GM23248 (cell line): ENCODE data around the gene TRIM63. TPM values are rescaled to one million over a fixed set of nuclear protein-coding genes. Genes with fewer than 3 reads are reported as not detected.

ENCODE experiments used
- DNase-seq: peaks from one replicate; pipeline ENCODE4 v3.0.0-alpha.2; 2015
- H2AFZ ChIP-seq: fragments of 200-600 bp; sonication (generic); 2 replicates; pipeline ENCODE4 v1.6.1; 2016; ENCODE audit warnings: antibody characterized with exemption
- H3F3A ChIP-seq: fragments of 200-600 bp; sonication (generic); 2 replicates; pipeline ENCODE4 v1.6.1; 2016; ENCODE audit warnings: mild to moderate bottlenecking, antibody characterized with exemption, mixed run types; ENCODE audit not compliant: insufficient read depth
- H3K27ac ChIP-seq: fragments of 200-600 bp; sonication (generic); 2 replicates; pipeline ENCODE4 v1.5.1; 2016; ENCODE audit warnings: mild to moderate bottlenecking
- H3K27me3 ChIP-seq: fragments of 200-600 bp; sonication (generic); replicated peaks from 2 replicates; pipeline ENCODE4 v1.6.1; 2016; ENCODE audit warnings: mild to moderate bottlenecking; ENCODE audit not compliant: insufficient read depth
- H3K36me3 ChIP-seq: fragments of 200-600 bp; sonication (generic); 2 replicates; pipeline ENCODE4 v1.6.1; 2016; ENCODE audit warnings: low read depth, mild to moderate bottlenecking
- H3K4me1 ChIP-seq: fragments of 200-600 bp; sonication (generic); 2 replicates; pipeline ENCODE4 v1.6.1; 2016; ENCODE audit warnings: mild to moderate bottlenecking; ENCODE audit not compliant: insufficient read depth
- H3K4me2 ChIP-seq: fragments of 200-600 bp; sonication (generic); one replicate; pipeline ENCODE4 v1.6.1; 2016; ENCODE audit warnings: mild to moderate bottlenecking; ENCODE audit not compliant: unreplicated experiment
- H3K4me3 ChIP-seq: fragments of 200-600 bp; sonication (generic); 2 replicates; pipeline ENCODE4 v1.5.1; 2016; ENCODE audit warnings: mild to moderate bottlenecking
- H3K79me2 ChIP-seq: fragments of 200-600 bp; sonication (generic); 2 replicates; pipeline ENCODE4 v1.6.1; 2016; ENCODE audit warnings: mild to moderate bottlenecking; ENCODE audit not compliant: insufficient read depth
- H3K9ac ChIP-seq: fragments of 200-600 bp; sonication (generic); 2 replicates; pipeline ENCODE4 v1.6.1; 2016; ENCODE audit warnings: mild to moderate bottlenecking
- H3K9me2 ChIP-seq: fragments of 200-600 bp; sonication (generic); 2 replicates; pipeline ENCODE4 v1.6.1; 2016; ENCODE audit warnings: mixed run types, mild to moderate bottlenecking, moderate library complexity; ENCODE audit not compliant: insufficient read depth
- H3K9me3 ChIP-seq: fragments of 200-600 bp; sonication (generic); one replicate; pipeline ENCODE4 v1.6.1; 2017; ENCODE audit warnings: low read depth
- H4K20me1 ChIP-seq: fragments of 200-600 bp; sonication (generic); 2 replicates; pipeline ENCODE4 v1.6.0; 2016; ENCODE audit not compliant: insufficient read depth
- EZH2 ChIP-seq: fragments of 200-600 bp; sonication (generic); IDR thresholded peaks from 2 replicates; pipeline ENCODE4 v1.6.1; 2018; ENCODE audit warnings: antibody characterized with exemption, mild to moderate bottlenecking; ENCODE audit not compliant: insufficient read depth, poor library complexity, severe bottlenecking
- EZH2phosphoT487 ChIP-seq: fragments of 200-600 bp; sonication (generic); IDR thresholded peaks from 2 replicates; pipeline ENCODE4 v1.6.1; 2018; ENCODE audit warnings: antibody characterized with exemption, moderate library complexity, mild to moderate bottlenecking, low read depth; ENCODE audit not compliant: insufficient read depth
- WGBS, 2 experiments: methylation state at CpG; one replicate each; pipeline ENCODE4 v1.1.6; 2015 to 2017; ENCODE audit warnings: low lambda C conversion rate in 2 of 2, low coverage in 1 of 2; ENCODE audit errors: missing lambda C conversion rate in 2 of 2; 5-methylcytosine and 5-hydroxymethylcytosine counted together
- in situ Hi-C: fragments of 300-500 bp; cut with MboI; formaldehyde crosslinking; loops from 2 replicates; pipeline ENCODE4 v1.15.0; 2020
- polyA plus RNA-seq: library from polyadenylated mRNA; unstranded; fragments of >200 nt; fragmentation: Nextera tagmentation; extraction: Ambion mirVana; gene quantifications from 2 replicates; pipeline ENCODE4 v1.2.1, GENCODE V29; 2016
- total RNA-seq: library from RNA; depleted of rRNA; stranded (reverse); fragments of >200 nt; shearing (Covaris generic); gene quantifications from 2 replicates; pipeline ENCODE4 v1.2.3, GENCODE V29; 2014

The TRIM63 gene
- total and polyA plus RNA-seq, 2 experiments from 2014 or later, result not detected

DNA sequence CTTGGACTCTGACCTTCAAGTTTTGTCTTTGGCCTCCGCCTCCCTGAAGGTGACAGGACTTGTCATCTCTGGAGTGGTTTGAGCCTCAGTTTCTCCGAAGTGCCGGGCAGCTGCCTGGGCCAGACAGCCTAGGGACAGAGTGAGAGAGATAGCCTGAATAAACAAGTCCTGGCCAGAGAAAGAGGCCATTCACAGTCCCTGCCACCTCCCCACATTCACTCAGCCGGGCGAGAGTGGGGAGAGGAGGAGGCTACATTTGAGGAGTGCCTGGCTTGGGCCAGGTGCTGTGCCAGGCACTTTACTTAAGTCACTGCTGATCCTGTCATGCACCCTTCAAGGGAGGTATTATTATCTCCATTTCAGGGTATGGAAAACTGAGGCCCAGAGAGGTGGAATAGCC is 42.4 kb downstream of the TRIM63 start:
- Histone ChIP-seq H3K36me3 (no peaks in the 10 kb centered on the region), H3K9ac (no peak overlapping the region), H3K4me2 (no peak overlapping the region), H3K4me3 (no peak overlapping the region), H3K9me2 (no peaks in the 10 kb centered on the region), H3K4me1 (peaks cover 46% of the 10 kb centered on the region), H3K27ac (no peak overlapping the region), H3K79me2 (no peaks in the 10 kb centered on the region), H3K9me3 (no peaks in the 10 kb centered on the region), H3F3A (peaks cover 4% of the 10 kb centered on the region), H4K20me1 (no peaks in the 10 kb centered on the region), H2AFZ (no peak overlapping the region), H3K27me3 (no peaks in the 10 kb centered on the region)
- in situ Hi-C loops, result no loop called here
- DNase-seq, result no peak
- 87 to 94% methylated on average over 5 of the region's 5 CpGs for WGBS, 2 experiments
- no peak for TF ChIP-seq EZH2
- no peak for TF ChIP-seq EZH2phosphoT487

DNA sequence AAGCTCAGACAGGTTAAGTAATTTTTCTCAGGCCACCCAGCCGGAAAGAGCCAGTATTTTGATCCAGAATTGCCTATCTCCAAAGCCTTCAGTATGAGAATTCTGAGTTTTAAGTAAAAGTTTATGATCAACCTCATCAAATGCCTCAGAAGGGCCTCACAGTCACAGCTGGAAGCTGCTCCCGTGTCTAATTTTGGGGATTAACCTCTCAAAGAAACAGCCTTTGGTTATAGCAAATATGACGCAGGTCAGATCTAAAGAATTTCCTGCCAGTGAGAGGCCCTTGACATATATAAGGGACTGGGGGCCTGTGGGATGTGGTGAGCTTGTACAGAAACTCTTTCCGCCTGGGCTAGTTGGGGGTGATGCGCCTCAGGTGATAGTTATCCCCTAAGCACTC is 43.6 kb downstream of the TRIM63 start:
- 85 to 88% methylated on average over 5 of the region's 5 CpGs for WGBS, 2 experiments
- Histone ChIP-seq H3K27ac (no peak overlapping the region), H3K79me2 (no peaks in the 10 kb centered on the region), H3K27me3 (no peaks in the 10 kb centered on the region), H3K4me2 (peak overlapping the region; percentile 75), H3K36me3 (no peaks in the 10 kb centered on the region), H3K4me1 (peaks cover 58% of the 10 kb centered on the region), H3K9me3 (no peaks in the 10 kb centered on the region), H2AFZ (no peak overlapping the region), H3K9ac (no peak overlapping the region), H3K9me2 (no peaks in the 10 kb centered on the region), H3F3A (peaks cover 14% of the 10 kb centered on the region), H4K20me1 (no peaks in the 10 kb centered on the region), H3K4me3 (peak overlapping the region; percentile 24)
- no peak for DNase-seq
- in situ Hi-C loops, result no loop called here
- TF ChIP-seq EZH2, result no peak
- TF ChIP-seq EZH2phosphoT487, result no peak

DNA sequence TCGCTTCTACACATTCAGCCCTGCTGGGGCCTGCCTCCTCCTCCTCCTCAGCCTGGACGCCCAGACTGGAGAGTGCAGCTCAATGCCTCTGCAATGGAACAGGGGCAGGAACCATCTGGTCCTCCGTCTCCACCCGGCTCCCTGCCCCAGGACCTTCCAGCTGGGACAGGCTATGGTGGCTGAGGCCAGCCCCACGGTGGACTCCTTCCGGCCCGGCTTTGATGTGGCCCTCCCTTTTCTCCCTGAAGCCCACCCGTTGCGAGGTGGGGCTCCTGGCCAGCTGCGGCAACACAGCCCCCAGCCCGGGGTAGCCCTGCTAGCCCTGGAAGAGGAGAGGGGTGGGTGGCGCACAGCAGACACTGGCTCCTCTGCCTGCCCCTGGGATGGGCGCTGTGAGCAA is 44.4 kb downstream of the TRIM63 start:
- Histone ChIP-seq H3K36me3 (no peaks in the 10 kb centered on the region), H3K9me3 (no peaks in the 10 kb centered on the region), H3F3A (peaks cover 20% of the 10 kb centered on the region), H2AFZ (no peak overlapping the region), H3K27me3 (no peaks in the 10 kb centered on the region), H3K4me1 (peaks cover 60% of the 10 kb centered on the region), H3K9me2 (no peaks in the 10 kb centered on the region), H4K20me1 (no peaks in the 10 kb centered on the region), H3K4me3 (peak overlapping the region; percentile 24), H3K4me2 (peak overlapping the region; percentile 75), H3K27ac (no peak overlapping the region), H3K9ac (no peak overlapping the region; the same call in 1 of the 2 replicates), H3K79me2 (no peaks in the 10 kb centered on the region)
- DNase-seq, result no peak
- 61 to 63% methylated on average over 12 to 13 of the region's 13 CpGs for WGBS, 2 experiments
- in situ Hi-C loops, result no loop called here
- no peak for TF ChIP-seq EZH2
- TF ChIP-seq EZH2phosphoT487, result no peak

DNA sequence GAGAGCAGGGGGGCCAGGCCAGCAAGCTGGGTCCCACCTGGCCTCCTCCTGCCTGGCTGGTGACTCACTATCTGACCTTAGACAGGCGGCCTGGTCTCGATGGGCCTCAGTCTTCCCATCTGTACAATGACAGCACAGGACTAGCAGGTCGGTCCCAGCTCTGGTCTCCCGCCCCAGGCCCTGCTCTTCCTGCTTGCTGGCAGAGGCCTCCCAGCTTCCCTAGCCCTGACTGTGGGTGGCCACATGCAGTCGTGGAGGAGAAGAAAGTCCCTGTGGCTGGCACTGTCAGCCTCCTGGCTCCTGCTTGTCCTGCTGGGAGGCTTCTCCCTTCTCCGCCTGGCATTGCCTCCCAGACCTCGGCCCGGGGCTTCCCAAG is 45.0 kb downstream of the TRIM63 start:
- no peak for TF ChIP-seq EZH2
- TF ChIP-seq EZH2phosphoT487, result no peak
- no peaks in the 10 kb centered on the region for H4K20me1 ChIP-seq
- no peaks in the 10 kb centered on the region for H3K9me3 ChIP-seq
- in situ Hi-C loops, result no loop called here
- WGBS, 2 experiments, result 40 to 53% methylated on average over 8 of the region's 8 CpGs
- DNase-seq, result no peak
- no peaks in the 10 kb centered on the region for H3K9me2 ChIP-seq
- no peak overlapping the region for H2AFZ ChIP-seq
- peaks cover 20% of the 10 kb centered on the region for H3F3A ChIP-seq
- H3K36me3 ChIP-seq, result no peaks in the 10 kb centered on the region
- no peaks in the 10 kb centered on the region for H3K79me2 ChIP-seq
- peaks cover 60% of the 10 kb centered on the region for H3K4me1 ChIP-seq
- H3K4me2 ChIP-seq, result peak overlapping the region; percentile 64
- H3K9ac ChIP-seq, result no peak overlapping the region; the same call in 1 of the 2 replicates
- H3K27ac ChIP-seq, result no peak overlapping the region
- no peaks in the 10 kb centered on the region for H3K27me3 ChIP-seq
- 0 out of 2 replicates have a peak overlapping the region, but pooled peaks have one; percentile 65 for H3K4me3 ChIP-seq
